HG03135 (cell line): Measurements from ENCODE around the gene GABRA6.

Source experiments
- ATAC-seq: cut with Tn5 transposase; IDR thresholded peaks from one replicate; pipeline ENCODE4 v1.9.1; 2021; ENCODE audit warnings: mild to moderate bottlenecking, moderate library complexity; ENCODE audit not compliant: unreplicated experiment

Gene GABRA6

GRCh38 chr5:161751265-161751664 is 65.7 kb downstream of the GABRA6 start:
- ATAC-seq = no peak
